ENCODE data around the gene TRIP12.
"Not testable (repeated sequence)": the region's sequence is repeated elsewhere in the genome, so short reads cannot be mapped to it uniquely, and the experiment has no call there.

The TRIP12 gene

GRCh38 chr2:229798446-229799155 lies 123.2 kb downstream of the TRIP12 start:
- peaks cover 40% of the 10 kb centered on the region for H3K36me3 Mint-ChIP-seq
- no peaks in the 10 kb centered on the region for H3K4me1 Mint-ChIP-seq

GRCh38 chr2:229795058-229795457 lies 126.8 kb downstream of the TRIP12 start:
- Mint-ChIP-seq H3K36me3 (peaks cover 47% of the 10 kb centered on the region), H3K4me1 (no peaks in the 10 kb centered on the region), H3K9me3 (no peaks in the 10 kb centered on the region), H3K27ac (no peak overlapping the region), H3K27me3 (no peaks in the 10 kb centered on the region), H3K4me3 (no peak overlapping the region)
- ATAC-seq = no peak

More at GRCh38 chr2:229798446-229799155, 123.2 kb downstream of the TRIP12 start:
- no peak overlapping the region for H3K4me3 Mint-ChIP-seq
- no peaks in the 10 kb centered on the region for H3K27me3 Mint-ChIP-seq
- no peaks in the 10 kb centered on the region for H3K9me3 Mint-ChIP-seq
- no peak overlapping the region for H3K27ac Mint-ChIP-seq
- ATAC-seq = no peak

DNA sequence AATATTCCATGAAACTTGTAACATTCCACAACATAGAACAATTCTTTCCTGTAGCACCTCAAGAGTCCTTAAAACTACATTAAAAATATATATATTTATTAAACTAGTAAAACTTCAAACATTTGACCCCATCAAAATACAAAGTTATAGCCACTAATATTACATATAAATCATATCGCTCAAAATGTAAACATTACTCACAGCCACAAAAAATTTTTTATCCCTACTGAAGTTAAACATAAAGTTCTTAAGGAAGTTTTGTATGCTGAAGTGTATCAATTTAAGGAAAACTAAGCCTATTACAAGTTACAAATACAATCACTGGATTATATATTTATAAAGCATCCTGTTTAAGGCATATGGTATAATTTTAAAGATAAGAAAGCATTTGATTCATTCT lies 127.2 kb downstream of the TRIP12 start:
- Mint-ChIP-seq H3K36me3 (peaks cover 47% of the 10 kb centered on the region), H3K27me3 (no peaks in the 10 kb centered on the region), H3K9me3 (no peaks in the 10 kb centered on the region)

DNA sequence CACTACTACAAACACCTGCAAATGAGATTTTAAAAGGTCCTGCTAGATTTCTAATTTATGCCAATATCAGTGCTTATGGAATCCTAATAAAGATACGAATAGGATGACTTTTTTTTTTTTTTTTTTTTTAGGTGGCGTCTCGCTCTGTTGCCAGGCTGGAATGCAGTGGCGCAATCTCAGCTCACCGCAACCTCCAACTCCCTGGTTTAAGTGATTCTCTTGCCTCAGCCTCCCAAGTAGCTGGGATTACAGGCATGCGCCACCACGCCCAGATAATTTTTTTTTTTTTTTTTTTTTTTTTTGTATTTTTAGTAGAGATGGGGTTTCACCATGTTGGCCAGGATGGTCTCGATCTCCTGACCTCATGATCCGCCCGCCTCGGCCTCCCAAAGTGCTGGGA lies 135.5 kb downstream of the TRIP12 start:
- H3K4me3 Mint-ChIP-seq, H3K4me1 Mint-ChIP-seq, ATAC-seq: not testable (repeated sequence)

More for the DNA sequence above, 127.2 kb downstream of the TRIP12 start:
- Mint-ChIP-seq H3K4me3 (no peak overlapping the region), H3K27ac (no peak overlapping the region), H3K4me1 (no peaks in the 10 kb centered on the region)
- no peak for ATAC-seq

GRCh38 chr2:229784791-229785190 lies 137.0 kb downstream of the TRIP12 start:
- ATAC-seq = no peak
- Mint-ChIP-seq H3K4me1 (peaks cover 17% of the 10 kb centered on the region), H3K27me3 (no peaks in the 10 kb centered on the region), H3K36me3 (peaks cover 55% of the 10 kb centered on the region), H3K27ac (peak overlapping the region; percentile 9), H3K9me3 (no peaks in the 10 kb centered on the region), H3K4me3 (no peak overlapping the region)

More for the DNA sequence above, 135.5 kb downstream of the TRIP12 start:
- H3K27ac Mint-ChIP-seq, H3K27me3 Mint-ChIP-seq, H3K9me3 Mint-ChIP-seq: not testable (repeated sequence)
- peaks cover 57% of the 10 kb centered on the region for H3K36me3 Mint-ChIP-seq

DNA sequence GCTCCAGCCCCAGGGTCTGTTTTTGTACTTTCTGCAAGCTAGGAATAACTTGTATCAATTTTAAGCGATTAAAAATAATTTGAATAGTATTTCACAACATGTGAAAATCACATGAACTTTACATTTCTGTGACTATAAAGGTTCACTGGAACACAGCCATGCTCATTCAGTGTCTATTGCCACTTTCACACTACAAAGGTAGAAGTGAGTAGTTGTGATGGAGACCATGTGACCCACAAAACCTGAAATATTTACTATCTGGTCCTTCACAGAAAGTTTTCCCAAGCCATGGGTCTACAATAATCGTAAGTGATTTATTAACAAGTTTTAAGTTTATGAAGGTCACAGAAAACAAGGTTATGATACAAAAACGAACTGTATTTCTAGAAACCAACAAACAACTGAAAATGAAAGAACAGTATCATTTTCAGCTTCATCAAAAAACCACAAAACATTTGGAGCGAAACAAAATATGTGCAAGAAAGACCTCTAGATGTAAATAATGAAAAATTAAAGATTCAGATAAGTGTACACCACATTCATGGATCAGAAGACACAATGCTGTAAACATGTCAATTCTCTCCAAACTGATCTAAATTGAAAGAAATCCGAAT lies 138.6 kb downstream of the TRIP12 start:
- peaks cover 55% of the 10 kb centered on the region for H3K36me3 Mint-ChIP-seq
- H3K27me3 Mint-ChIP-seq = no peaks in the 10 kb centered on the region
- ATAC-seq = no peak
- peaks cover 17% of the 10 kb centered on the region for H3K4me1 Mint-ChIP-seq
- no peaks in the 10 kb centered on the region for H3K9me3 Mint-ChIP-seq
- peak overlapping the region; percentile 23 for H3K27ac Mint-ChIP-seq
- H3K4me3 Mint-ChIP-seq = no peak overlapping the region

DNA sequence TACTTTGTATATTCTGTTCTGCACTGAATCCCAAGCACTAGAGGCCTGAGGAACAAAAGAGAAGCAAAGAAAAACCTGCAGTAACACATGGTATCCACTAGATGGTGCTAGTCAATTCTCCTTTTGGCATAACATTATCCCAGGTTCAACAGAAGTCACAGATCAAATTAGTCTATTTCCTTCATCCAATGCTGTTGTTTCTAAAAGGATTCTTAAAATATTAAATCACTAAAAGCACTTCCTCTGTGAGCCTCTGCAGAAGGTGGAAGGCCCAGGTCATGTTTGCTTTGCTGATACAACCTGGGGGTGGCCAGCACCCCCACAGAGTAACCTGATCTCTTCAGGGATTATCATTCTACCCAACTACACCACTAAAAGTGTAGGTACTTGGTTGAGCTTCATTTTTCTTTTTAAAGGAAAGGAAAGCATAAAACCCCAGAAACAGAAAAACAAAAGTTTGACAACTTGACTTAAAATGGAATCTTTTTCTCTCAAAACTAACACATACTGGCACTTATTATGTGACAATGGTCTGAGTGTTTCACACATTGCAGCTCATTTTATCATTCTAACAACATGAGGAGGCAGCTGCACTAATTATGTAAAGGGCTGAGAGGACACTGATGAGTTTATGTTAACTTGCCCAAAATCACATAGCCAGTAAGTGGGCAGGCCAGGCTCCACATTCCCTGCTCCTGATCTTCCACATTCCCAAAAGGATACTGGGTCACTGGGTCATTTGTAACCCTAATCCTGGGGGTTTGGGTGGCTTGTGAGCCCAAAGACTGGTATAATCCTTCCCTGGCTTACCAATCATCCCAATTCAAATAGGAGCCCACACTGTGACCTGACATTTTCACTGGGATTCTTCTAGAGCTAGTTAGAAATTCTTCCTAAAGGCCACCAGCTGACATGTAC lies 140.7 kb downstream of the TRIP12 start:
- Mint-ChIP-seq H3K36me3 (peaks cover 60% of the 10 kb centered on the region), H3K9me3 (no peaks in the 10 kb centered on the region), H3K4me1 (peaks cover 20% of the 10 kb centered on the region), H3K27me3 (no peaks in the 10 kb centered on the region), H3K4me3 (no peak overlapping the region), H3K27ac (no peak overlapping the region)
- ATAC-seq = peak; percentile 55

DNA sequence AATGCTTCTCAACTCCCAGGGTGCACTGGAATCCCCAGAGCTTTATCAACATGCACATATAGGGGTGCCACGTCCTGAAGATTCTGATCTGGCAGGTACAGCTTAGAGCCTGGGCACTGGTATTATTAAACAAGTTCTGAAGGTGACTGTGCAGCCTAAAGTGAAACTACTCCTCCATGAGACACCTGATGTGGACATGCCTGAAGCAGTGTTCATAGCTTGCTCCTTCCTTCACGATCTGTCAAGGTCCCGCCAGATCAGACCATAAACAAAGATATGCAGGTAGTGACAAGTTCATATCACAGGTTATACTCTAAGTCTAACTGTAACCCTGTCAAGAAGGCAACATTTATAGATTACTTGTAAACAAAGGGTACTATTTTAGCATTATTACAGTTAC lies 142.2 kb downstream of the TRIP12 start:
- no peaks in the 10 kb centered on the region for H3K27me3 Mint-ChIP-seq
- ATAC-seq = no peak
- no peaks in the 10 kb centered on the region for H3K9me3 Mint-ChIP-seq
- peaks cover 49% of the 10 kb centered on the region for H3K36me3 Mint-ChIP-seq
- H3K4me1 Mint-ChIP-seq = peaks cover 24% of the 10 kb centered on the region
- no peak overlapping the region for H3K4me3 Mint-ChIP-seq
- H3K27ac Mint-ChIP-seq = no peak overlapping the region

GRCh38 chr2:229777716-229778115 lies 144.1 kb downstream of the TRIP12 start:
- Mint-ChIP-seq H3K27ac (no peak overlapping the region), H3K36me3 (peaks cover 66% of the 10 kb centered on the region), H3K4me1 (peaks cover 15% of the 10 kb centered on the region), H3K9me3 (no peaks in the 10 kb centered on the region), H3K4me3 (no peak overlapping the region), H3K27me3 (no peaks in the 10 kb centered on the region)
- ATAC-seq = no peak

DNA sequence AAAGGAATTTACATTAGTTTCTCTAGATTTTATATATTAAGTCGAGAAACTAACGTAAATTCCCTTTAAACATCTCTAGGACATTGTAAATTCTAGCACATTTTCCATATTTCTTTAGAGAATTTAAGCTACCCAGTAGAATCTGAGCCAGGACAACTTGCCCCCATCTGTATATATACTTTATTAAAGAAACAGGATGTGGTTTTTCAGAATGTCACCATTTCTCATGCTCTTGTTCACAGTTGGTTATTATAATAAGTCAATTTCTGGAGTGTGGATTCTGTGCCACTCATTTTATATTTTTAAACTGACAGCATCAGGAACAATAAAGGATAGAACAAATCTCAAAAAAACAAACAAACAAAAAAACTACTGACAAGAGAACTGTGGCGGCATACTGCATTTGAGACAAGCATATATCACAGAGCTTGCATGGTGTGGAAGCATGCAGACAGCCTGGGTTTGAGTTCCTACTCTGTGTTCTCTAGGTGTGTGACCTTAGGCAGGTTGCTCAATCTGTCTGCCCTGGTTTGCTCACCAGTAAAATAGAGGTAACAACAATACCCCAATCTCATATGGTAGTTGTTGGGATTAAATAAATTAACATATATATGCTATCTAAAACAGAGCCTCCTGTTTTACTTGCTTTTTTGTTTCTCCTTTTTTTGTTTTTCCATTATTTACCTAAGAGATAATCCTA lies 146.0 kb downstream of the TRIP12 start:
- Mint-ChIP-seq H3K36me3 (peaks cover 66% of the 10 kb centered on the region), H3K27me3 (no peaks in the 10 kb centered on the region), H3K4me3 (no peak overlapping the region), H3K4me1 (peaks cover 13% of the 10 kb centered on the region), H3K9me3 (no peaks in the 10 kb centered on the region), H3K27ac (no peak overlapping the region)
- no peak for ATAC-seq

- H3K9me3 Mint-ChIP-seq = no peaks in the 10 kb centered on the region
- H3K4me3 Mint-ChIP-seq = no peak overlapping the region
- H3K27ac Mint-ChIP-seq = no peak overlapping the region
- peaks cover 62% of the 10 kb centered on the region for H3K36me3 Mint-ChIP-seq
- H3K27me3 Mint-ChIP-seq = no peaks in the 10 kb centered on the region
- H3K4me1 Mint-ChIP-seq = peaks cover 7% of the 10 kb centered on the region
- no peak for ATAC-seq
Measured at GRCh38 chr2:229774237-229774636, 147.6 kb downstream of the TRIP12 start.

DNA sequence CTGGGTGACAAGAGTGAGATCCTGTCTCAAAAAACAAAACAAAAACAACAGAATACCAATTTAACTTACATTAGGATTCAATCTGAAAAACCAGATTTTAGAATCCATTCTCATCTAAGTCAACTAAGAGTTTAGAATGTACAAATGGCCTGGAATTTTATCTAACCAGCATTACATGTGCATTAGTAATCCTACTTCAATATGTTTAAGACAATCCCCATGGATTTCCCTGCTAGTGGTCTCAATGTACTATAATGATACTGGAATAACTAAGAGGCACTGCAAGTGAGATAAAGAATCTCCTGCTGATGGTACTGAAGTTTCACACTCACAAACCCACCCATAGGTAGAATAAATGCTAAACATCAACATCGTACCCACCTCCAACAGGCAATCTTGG lies 153.6 kb downstream of the TRIP12 start:
- peaks cover 74% of the 10 kb centered on the region for H3K36me3 Mint-ChIP-seq
- no peak overlapping the region for H3K27ac Mint-ChIP-seq
- ATAC-seq = no peak
- no peaks in the 10 kb centered on the region for H3K27me3 Mint-ChIP-seq
- no peaks in the 10 kb centered on the region for H3K9me3 Mint-ChIP-seq
- H3K4me3 Mint-ChIP-seq = no peak overlapping the region
- H3K4me1 Mint-ChIP-seq = no peaks in the 10 kb centered on the region

- no peaks in the 10 kb centered on the region for H3K27me3 Mint-ChIP-seq
Measured at GRCh38 chr2:229765721-229766120, 156.1 kb downstream of the TRIP12 start.

GRCh38 chr2:229761663-229762062 lies 160.1 kb downstream of the TRIP12 start:
- Mint-ChIP-seq H3K27ac (no peak overlapping the region), H3K4me1 (no peaks in the 10 kb centered on the region), H3K27me3 (no peaks in the 10 kb centered on the region), H3K9me3 (no peaks in the 10 kb centered on the region), H3K36me3 (peaks cover 34% of the 10 kb centered on the region), H3K4me3 (no peak overlapping the region)
- ATAC-seq = no peak

More at GRCh38 chr2:229765721-229766120, 156.1 kb downstream of the TRIP12 start:
- no peak for ATAC-seq
- Mint-ChIP-seq H3K9me3 (no peaks in the 10 kb centered on the region), H3K4me3 (no peak overlapping the region), H3K4me1 (no peaks in the 10 kb centered on the region), H3K27ac (no peak overlapping the region), H3K36me3 (peaks cover 65% of the 10 kb centered on the region)

- not testable (repeated sequence) for H3K27ac Mint-ChIP-seq, H3K4me3 Mint-ChIP-seq, ATAC-seq, H3K36me3 Mint-ChIP-seq, H3K4me1 Mint-ChIP-seq, H3K9me3 Mint-ChIP-seq, H3K27me3 Mint-ChIP-seq
Measured at GRCh38 chr2:229757462-229757861, 164.3 kb downstream of the TRIP12 start.

Data from stimulated activated memory B cell treated with anti-CD40 and anti-IgM and Interleukin-4, amounts not matched to agents 10 μg/mL and 1 μg/mL and 100 μg/mL, for 72 hours (primary cell).